Neutrophil (primary cell): ENCODE results near the gene IDI2.

Experiments
- H3K27ac ChIP-seq: fragments of 200-600 bp; sonication (generic); 2 replicates; pipeline ENCODE4 v1.5.1; 2016; ENCODE audit warnings: mild to moderate bottlenecking, moderate library complexity
- H3K27me3 ChIP-seq: fragments of 200-600 bp; sonication (generic); 2 replicates; pipeline ENCODE4 v1.6.0; 2016; ENCODE audit warnings: mild to moderate bottlenecking
- H3K36me3 ChIP-seq: fragments of 200-600 bp; sonication (generic); 2 replicates; pipeline ENCODE4 v1.5.1; 2017
- H3K4me1 ChIP-seq, 2 experiments: fragments of 200-600 bp in 1 of 2; sonication (generic) in 1 of 2; 1 replicate in 1 of 2; 2 replicates in 1 of 2; pipeline versions ENCODE4 v1.5.1 to v1.6.1; 2013 to 2016; ENCODE audit warnings: low read depth in 1 of 2, low read length in 1 of 2, mild to moderate bottlenecking in 1 of 2, moderate library complexity in 1 of 2; ENCODE audit not compliant: control insufficient read depth in 1 of 2, insufficient read depth in 1 of 2
- H3K4me3 ChIP-seq, 2 experiments: fragments of 200-600 bp in 1 of 2; sonication (generic) in 1 of 2; 1 replicate in 1 of 2; 2 replicates in 1 of 2; pipeline ENCODE4 v1.5.1; 2013 to 2016; ENCODE audit warnings: low read depth in 1 of 2, low read length in 1 of 2, mild to moderate bottlenecking in 1 of 2, moderate library complexity in 1 of 2
- H3K9me3 ChIP-seq: fragments of 200-600 bp; sonication (generic); 2 replicates; pipeline ENCODE4 v1.5.1; 2016
- TF ChIP-seq, protein P1 (sequence below): fragments of 200-600 bp; sonication (generic); IDR thresholded peaks from 2 replicates; pipeline ENCODE4 v1.5.1; 2016; ENCODE audit warnings: antibody characterized with exemption

Gene IDI2

DNA sequence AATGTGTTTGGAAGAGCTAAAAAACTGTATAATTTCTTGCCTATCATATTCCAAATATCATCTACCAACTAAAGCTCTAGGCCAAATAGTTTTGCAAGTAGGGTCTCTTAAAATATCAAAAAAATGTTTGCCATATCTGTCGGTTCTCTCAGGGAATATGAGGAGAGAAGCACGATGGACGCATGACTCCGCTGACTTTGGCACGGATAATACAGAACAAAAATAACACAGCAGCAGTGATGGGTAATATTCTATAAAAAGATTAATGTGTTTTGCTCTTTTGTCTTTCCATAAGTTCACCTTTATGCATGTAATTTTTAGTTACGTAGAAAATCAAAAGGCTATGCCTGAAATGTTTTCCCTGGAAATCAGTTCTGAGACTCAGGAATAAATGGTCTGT lies 919 bp upstream of the IDI2 start:
- H3K27ac ChIP-seq, result no peak overlapping the region
- no peaks in the 10 kb centered on the region for H3K4me1 ChIP-seq
- no peaks in the 10 kb centered on the region for H3K27me3 ChIP-seq
- H3K4me3 ChIP-seq, result no peak overlapping the region
- TF ChIP-seq, protein P1, sequence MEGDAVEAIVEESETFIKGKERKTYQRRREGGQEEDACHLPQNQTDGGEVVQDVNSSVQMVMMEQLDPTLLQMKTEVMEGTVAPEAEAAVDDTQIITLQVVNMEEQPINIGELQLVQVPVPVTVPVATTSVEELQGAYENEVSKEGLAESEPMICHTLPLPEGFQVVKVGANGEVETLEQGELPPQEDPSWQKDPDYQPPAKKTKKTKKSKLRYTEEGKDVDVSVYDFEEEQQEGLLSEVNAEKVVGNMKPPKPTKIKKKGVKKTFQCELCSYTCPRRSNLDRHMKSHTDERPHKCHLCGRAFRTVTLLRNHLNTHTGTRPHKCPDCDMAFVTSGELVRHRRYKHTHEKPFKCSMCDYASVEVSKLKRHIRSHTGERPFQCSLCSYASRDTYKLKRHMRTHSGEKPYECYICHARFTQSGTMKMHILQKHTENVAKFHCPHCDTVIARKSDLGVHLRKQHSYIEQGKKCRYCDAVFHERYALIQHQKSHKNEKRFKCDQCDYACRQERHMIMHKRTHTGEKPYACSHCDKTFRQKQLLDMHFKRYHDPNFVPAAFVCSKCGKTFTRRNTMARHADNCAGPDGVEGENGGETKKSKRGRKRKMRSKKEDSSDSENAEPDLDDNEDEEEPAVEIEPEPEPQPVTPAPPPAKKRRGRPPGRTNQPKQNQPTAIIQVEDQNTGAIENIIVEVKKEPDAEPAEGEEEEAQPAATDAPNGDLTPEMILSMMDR, result no peak
- no peaks in the 10 kb centered on the region for H3K9me3 ChIP-seq
- H3K36me3 ChIP-seq, result no peaks in the 10 kb centered on the region

DNA sequence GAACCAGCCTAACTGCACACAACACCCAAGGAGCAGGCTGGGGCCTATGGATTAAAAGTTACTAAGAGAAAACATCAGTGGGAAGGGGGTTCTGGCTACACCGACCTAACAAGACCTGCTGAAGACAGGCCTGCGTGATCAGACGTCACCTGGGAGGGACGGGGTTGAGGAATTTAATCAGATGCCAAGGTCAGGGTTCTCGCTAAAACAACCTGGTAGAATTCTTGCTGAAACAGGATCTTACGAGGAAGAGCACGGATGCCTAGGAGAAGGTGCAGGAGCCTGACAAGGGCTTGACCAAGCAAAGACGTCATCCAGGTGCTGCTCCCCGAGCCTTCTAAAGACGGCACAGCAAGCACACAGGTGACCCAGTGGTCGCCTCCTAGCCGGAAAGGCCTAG lies 1.6 kb downstream of the IDI2 start:
- TF ChIP-seq, protein P1, result no peak
- no peak overlapping the region for H3K27ac ChIP-seq
- H3K36me3 ChIP-seq, result peaks cover 8% of the 10 kb centered on the region
- no peak overlapping the region for H3K4me3 ChIP-seq
- H3K9me3 ChIP-seq, result no peaks in the 10 kb centered on the region
- no peaks in the 10 kb centered on the region for H3K4me1 ChIP-seq
- no peaks in the 10 kb centered on the region for H3K27me3 ChIP-seq

DNA sequence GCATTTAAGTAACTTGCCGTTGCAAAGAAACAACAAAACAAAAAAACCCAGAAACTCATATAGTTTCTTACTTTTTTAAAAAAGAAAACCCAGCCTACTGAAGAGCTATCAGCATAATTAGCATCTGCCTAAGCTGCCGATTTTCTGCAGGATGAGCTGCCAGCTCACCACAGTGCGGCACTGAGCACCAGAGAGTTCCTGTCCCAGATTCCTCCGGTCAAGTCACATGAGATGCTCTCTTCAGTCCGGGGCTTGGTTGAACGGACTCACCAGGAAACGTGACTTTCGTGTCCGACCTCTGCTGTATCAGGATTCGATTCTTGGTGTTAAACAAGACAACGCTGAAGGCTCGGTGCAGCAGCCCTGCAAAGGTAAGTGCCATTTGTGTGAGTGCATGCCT lies 3.2 kb downstream of the IDI2 start:
- no peak overlapping the region for H3K27ac ChIP-seq
- no peak overlapping the region for H3K4me3 ChIP-seq
- peaks cover 20% of the 10 kb centered on the region for H3K36me3 ChIP-seq
- no peaks in the 10 kb centered on the region for H3K9me3 ChIP-seq
- TF ChIP-seq, protein P1, result no peak
- no peaks in the 10 kb centered on the region for H3K4me1 ChIP-seq
- no peaks in the 10 kb centered on the region for H3K27me3 ChIP-seq

DNA sequence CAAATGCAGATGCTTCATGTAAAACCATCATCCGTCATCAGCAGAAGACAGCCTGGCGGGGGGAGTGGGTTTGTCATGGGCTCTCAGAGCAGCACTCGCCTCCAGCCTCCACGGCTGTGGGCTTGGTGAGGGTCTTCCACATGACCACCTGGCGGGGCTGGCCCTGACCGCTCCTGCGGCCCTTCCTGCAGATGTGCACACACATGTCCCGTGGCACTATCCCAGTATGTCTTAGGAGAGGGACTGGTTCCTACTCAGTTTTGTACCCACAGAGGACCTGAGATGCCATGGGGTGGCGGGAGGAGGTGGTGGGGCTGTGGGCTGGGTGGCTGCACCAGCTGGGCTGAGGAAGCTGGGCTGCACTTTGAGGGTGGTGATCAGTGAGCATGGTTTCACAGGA lies 4.7 kb downstream of the IDI2 start:
- no peak overlapping the region for H3K4me3 ChIP-seq
- H3K27ac ChIP-seq, result no peak overlapping the region
- H3K36me3 ChIP-seq, result peaks cover 34% of the 10 kb centered on the region
- no peaks in the 10 kb centered on the region for H3K4me1 ChIP-seq
- H3K9me3 ChIP-seq, result no peaks in the 10 kb centered on the region
- TF ChIP-seq, protein P1, result no peak
- H3K27me3 ChIP-seq, result no peaks in the 10 kb centered on the region

DNA sequence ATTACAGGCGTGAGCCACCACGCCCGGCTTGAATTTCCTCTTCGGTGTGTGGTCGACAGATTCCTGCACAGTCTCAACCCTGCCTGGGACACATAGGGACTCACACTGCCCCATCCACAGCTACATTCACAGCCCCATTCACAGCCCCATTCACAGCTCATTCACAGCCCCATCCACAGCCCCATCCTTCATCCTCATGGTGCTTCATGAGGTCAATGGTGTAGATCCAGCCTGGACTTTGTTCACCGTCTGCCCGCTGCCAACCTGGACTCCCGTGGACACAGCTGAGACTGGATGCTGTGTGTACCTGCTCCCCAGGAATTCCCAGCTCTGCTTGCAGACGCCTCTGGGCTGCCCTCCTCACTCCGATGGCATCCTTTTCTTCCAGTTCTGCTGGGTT lies 5.2 kb downstream of the IDI2 start:
- no peak overlapping the region for H3K4me3 ChIP-seq
- H3K9me3 ChIP-seq, result no peaks in the 10 kb centered on the region
- no peaks in the 10 kb centered on the region for H3K27me3 ChIP-seq
- H3K27ac ChIP-seq, result no peak overlapping the region
- peaks cover 37% of the 10 kb centered on the region for H3K36me3 ChIP-seq
- TF ChIP-seq, protein P1, result no peak
- no peaks in the 10 kb centered on the region for H3K4me1 ChIP-seq

DNA sequence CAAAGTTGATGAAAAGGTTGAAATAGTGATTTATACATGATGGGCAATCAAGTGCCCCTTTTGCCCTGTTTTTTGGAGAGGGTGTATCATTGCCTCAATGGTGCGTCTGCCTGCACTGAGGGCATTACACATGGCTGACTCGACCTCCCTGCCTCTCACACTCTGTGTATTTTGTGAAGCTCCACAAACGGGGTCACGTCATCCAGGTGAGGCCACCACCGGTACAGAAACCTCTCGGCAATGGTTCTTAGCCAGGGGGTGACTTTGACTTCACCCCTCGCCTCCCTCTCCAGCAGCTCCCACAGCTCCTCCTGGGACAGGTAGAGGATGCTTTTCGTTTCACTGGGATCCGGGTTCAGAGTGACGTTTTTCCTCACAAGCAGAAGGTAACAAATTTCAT lies 6.3 kb downstream of the IDI2 start:
- Histone ChIP-seq H3K36me3 (peaks cover 39% of the 10 kb centered on the region), H3K4me3 (no peak overlapping the region), H3K27me3 (no peaks in the 10 kb centered on the region), H3K27ac (no peak overlapping the region), H3K9me3 (no peaks in the 10 kb centered on the region), H3K4me1 (no peaks in the 10 kb centered on the region)
- TF ChIP-seq, protein P1, result no peak
